HG02885 (cell line): Measurements from ENCODE around the gene CPEB2.
"Not testable (repeated sequence)": the region's sequence is repeated elsewhere in the genome, so short reads cannot be mapped to it uniquely, and the experiment has no call there.

Source experiments
- ATAC-seq: cut with Tn5 transposase; IDR thresholded peaks from one replicate; pipeline ENCODE4 v1.9.1; 2021; ENCODE audit warnings: mild to moderate bottlenecking; ENCODE audit not compliant: unreplicated experiment, poor library complexity

CPEB2 gene

DNA sequence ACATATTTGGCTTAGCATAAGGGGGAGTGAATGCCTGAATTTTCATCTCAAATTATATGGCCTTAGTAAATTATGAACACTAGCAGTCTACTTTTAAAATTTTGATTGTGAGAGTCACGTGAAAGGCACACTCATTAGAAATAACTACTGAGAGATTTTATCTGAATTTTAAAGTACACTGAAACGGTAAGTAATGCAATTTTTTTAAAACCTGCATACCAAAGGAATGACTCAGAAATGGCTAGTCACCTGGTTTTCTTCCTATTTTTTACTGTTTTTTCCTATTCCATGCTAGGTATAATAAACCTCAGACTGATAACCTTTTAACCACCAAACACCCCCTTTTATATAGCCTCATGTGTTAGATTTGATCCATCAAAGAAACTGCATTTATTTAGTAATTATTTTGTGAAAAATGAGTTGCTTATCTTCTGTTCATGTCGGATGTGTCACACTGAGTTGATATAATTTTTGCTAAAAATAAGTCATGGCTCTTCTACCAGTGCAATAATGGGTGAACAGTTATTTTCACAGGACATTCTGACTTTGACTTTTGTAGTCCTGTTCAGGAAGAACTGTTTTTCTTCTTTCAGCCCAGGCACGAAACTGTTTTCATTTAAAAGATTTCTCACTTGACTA, 40.4 kb downstream of the CPEB2 start:
- ATAC-seq: no peak

DNA sequence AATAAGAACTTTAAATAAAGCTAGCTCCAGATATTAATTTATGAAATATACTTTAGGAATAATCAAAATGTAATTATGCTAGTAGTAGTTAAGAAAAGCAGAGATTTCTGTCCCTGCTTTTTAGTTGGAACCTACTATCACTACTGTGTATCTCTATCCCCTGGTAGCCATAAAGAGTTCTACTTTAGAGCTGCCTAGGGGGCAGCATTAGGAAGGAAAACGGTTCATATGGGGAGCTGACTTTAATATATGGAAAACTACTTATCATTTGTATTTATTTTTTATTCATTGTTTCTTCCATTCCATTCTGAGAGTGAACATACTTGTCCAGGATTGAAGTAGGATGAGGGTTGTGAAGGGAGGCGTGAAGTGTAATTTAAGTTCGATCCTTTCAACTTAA, 40.9 kb downstream of the CPEB2 start:
- ATAC-seq: no peak

DNA sequence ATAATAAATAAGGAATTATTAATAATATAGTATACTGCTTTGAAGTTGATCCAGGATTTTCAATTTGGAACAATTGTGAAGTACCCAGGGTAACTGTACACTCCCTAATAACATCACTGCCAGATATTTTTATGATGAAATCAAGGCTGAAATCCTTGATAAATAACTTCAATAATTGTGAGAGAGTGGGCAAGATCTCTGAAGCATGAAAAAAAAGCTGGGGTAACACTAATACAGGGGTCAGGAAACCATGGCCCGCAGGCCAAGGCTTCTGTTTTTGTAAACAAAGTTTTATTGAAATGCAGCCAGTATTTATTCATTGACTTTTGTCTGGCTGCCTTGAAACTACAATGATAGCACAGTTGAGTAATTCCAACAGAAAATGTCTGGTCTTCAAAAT, 41.6 kb downstream of the CPEB2 start:
- ATAC-seq: no peak

DNA sequence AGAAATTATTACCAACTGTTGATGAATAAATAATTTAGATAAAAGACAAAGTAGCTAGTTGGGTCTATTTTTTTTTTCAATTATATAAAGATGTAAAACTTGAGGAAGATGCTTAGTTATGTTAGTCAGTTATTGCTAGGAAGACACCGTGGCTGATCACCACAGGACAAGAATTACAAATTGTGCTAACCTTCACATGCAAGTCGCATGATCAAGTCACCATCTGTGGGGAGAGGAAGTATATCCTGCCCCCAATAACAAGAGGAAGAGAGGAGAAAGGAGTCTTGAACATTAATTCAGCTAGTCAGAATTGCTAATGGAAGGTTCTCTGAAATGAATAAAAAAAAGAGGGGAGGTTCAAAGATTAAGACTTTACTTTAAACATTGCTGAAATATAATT, 52.3 kb downstream of the CPEB2 start:
- ATAC-seq: no peak

DNA sequence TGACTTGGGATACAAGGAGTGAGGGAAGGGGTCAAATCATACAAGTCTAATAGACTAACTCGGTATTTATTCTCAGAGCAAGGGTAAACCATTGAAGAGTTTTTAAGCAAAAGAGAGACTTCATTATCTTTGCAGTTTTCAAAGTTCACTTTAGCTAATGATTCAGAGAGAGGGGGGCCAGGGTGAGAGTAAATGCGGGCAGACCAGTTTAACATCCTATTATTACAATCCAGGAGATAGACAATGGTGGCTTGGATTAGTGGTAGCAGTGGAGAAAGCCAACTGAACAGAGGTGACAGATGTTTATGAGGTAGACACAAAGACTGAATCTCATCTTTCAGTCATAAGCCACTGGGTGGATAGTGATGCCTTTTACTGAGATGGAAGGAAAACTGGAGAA, 57.9 kb downstream of the CPEB2 start:
- ATAC-seq: no peak

DNA sequence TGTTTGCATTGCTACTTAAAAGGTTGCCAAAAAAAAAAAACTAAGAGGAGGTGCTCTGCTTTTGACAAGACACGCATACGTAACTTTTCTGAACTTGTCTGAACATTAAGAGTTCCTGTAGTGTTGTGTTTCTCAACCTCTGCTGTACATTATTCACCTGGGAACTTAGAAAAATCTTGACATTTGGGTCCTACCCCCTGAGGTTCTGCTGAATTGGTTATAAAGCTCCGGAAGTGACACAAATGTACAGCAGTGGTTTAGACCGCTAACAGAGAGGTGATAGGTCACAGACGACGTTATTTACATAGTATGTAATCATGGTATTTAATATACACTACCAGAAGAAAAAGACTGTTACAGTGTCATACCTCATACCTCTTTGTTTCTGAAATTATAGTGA, 61.1 kb downstream of the CPEB2 start:
- ATAC-seq: no peak

DNA sequence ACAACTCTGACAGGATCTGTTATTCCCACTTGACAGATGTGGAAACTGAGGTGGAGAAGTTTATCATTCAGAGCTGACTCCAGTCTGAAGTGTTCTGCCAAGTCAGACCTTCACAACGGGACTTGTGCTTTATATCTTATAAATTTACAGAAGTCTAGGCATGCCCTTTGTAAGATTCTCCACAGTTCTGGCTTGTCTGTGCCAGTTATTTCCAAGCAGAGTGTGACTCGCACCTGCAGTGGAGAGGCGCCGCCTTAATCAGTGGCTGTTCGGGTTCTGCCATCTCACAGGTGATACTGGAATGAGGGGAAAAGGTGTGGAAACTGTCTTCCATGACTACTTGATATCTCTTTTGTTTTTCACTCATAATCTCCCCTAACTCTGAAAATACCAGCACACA, 63.2 kb downstream of the CPEB2 start:
- no peak for ATAC-seq

DNA sequence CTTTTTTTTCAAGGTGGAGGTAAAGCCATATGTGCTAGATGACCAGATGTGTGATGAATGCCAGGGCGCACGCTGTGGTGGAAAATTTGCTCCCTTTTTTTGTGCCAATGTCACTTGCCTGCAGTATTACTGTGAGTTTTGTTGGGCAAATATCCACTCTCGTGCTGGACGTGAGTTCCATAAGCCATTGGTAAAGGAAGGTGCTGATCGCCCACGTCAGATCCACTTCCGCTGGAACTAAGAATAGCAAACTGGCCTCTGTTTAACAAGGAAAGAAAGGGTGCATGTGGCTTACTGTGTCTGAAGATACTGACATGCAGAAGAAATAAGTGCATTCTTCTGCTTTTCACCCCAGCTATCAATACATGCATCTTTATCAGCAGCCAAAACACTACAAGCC, 63.9 kb downstream of the CPEB2 start:
- ATAC-seq: no peak

DNA sequence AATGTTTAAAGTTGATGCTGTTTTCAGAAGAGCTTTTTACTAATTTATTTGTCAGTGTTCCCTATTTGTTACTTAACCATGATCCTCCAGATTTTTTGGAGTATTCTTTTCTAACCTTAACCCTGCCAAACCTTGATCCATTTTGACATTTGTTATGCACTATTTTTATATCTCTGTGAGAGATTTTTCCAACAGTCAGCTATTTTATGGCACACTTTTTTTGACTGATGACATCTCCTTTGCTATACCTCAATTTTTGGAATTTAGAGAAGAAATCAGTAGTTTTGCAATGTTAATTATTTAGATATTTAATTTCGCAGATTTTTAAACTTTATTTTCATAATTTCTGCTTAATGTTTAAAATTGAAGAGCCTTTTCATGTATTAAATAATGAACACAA, 66.0 kb downstream of the CPEB2 start:
- ATAC-seq: no peak

DNA sequence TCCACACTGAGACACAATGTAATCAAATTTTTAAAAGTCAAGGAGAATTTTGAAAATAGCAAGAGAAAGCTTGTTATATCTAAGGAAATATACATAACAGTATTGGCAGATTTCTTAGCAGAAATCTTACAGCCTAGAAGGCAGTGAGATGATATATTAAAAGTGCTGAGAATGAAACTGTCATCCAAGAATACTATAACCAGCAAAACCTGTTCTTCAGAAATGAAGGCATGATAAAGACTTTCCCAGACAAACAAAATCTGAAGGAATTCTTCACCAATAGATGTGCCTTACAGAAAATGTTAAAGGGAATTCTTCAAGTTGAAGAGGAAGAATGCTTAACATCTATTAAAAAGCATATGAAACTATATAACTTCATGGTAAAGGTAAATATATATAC, 73.6 kb downstream of the CPEB2 start:
- no peak for ATAC-seq

DNA sequence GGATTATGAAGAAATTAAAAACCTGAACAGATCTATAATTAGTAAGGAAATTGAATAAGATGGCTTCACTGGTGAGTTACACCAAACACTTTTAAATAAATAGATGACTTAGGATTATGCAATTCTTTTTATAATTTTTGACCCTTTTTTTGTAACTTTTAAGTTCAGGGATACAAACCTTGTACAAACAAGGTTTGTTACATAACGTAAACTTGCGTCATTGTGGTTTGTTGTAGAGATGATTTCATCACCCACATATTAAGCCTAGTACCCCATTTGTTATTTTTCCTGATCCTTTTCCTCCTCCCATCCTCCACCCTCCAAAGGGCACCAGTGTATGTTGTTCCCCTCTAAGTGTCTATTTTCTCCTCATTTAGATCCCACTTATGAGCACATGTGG, 75.7 kb downstream of the CPEB2 start:
- no peak for ATAC-seq

DNA sequence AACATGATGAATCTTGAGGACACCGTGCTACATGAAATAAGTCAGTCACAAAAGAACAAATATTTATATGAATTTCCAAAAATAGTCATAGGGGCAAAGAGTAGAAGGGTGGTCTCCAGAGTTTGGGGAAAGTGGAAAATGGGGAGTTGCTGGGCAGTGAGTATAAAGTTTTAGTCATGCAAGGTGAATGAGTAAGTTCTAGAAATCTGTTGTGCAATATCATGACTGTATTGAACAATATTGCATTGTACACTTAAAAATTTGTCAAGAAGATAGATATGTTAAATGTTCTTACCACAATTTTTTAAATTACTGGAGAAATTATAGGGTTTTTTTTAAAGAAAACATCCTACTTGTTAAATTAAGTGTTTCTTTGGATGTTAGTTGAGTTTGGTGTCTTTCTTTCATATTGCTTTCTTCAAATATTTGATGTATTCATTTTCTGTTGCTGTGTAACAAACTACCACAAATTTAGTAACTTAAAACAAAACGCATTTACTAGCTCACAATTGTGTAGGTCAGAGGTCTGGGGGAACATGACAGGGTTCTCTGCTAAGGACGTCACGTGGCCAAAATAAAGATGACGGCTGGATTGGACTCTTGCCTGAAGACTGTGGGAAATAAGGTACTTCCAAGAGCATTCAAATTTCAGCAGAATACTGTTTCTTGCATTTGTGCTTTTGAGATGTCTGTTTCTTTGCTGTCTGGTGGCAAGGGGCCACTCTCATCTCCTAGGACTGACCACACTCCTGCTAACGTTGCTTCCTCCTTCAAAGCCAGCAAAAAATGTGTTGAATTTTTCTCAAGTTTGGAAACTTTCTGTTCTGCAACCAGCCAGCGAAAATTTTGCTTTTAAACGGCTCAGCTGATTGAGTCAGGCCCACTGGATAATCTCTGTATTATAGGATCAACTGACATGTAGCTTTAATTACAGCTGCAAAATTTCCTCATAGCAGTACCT, 76.7 kb downstream of the CPEB2 start:
- no peak for ATAC-seq

DNA sequence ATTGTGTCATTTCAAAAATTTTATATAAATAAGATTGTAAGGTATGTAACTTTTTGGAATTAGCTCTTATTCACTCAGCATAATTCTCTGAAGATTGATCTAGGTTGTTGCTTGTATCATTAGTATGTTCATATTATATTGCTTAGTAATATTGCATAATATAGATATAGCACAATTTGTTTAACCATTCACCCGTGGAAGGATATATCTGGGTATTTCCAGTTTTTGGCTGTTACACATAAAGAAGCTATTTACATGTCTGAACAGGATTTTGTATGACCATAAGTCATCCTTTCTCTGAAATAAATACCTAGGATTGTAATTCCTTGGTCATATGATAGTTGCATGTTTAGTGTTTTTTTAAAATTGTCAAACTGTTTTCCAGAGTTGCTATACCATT, 82.5 kb downstream of the CPEB2 start:
- no peak for ATAC-seq

DNA sequence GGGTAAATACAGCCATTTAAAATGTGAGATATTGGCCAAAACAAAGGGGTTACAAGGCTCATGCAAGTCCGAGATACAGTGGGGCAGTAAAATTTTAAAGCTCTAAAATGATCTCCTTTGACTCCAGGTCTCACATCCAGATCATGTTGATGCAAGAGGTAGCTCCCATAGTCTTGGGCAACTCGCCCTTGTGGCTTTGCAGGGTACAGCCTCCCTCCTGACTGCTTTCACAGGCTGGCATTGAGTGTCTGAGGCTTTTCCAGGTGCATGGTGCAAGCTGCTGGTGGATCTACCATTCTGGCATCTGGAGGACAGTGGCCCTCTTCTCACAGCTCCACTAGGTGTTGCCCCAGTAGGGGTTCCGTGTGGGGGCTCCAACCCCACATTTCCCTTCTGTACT, 83.5 kb downstream of the CPEB2 start:
- not testable (repeated sequence) for ATAC-seq

DNA sequence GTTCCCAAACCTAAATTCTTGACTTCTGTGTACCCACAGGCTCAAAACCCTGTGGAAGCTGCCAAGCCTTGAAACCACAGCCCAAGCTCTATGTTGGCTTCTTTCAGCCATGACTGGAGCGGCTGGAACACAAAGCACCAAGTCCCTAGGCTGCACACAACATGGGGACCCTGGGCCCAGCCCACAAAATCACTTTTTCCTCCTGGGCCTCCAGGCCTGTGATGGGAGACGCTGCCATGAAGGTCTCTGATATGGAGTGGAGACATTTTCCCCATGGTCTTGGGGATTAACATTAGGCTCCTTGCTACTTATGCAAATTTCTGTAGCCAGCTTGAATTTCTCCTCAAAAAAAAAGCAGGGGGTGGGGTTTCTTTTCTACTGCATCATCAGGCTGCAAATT, 84.0 kb downstream of the CPEB2 start:
- ATAC-seq: not testable (repeated sequence)

DNA sequence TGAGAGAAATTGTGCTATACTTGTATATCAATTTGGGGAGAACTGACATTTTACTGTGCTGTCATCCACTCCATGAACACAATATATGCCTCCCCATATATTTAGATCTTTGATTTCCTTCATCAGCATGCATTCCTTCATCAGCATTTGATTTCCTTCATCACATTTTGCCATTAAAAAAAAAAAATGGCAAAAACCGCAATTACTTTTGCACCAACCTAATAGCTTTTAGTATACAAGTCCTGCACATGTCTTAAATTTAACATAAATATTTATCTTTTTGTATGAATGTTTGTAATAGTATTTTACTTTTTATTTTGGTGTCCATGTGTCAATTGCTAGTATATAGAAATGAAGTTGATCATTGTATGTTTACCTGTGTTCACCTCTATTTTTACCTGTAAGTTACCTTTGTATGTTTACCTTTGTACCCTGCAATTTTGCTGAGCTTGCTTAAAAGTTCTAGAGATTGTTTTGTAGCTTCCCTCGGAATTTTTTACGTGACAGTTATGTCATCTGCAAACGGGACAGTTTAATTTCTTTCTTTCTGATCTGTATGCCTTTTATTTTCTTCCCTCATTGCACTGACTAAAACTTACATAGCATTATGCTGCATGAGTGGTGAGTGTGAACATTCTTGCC, 86.2 kb downstream of the CPEB2 start:
- ATAC-seq: no peak

DNA sequence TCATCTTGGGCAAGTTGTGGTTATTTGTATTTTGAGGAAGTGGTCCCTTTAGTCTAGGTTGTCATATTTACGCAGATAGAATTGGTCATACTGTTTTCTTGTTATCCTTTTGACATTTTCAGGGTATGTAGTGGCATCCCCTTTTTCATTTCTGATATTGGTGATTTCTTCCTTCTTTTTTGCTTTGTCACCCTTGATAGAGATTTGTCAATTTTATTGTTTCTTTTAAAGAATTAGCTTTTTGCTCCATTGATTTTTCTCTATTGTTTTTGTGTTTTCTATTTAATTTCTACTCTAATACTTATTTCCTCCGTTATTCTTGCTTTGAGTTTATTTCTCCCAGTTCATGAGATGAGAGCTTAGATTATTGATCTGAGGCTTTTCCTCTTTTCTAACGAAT, 87.7 kb downstream of the CPEB2 start:
- no peak for ATAC-seq

DNA sequence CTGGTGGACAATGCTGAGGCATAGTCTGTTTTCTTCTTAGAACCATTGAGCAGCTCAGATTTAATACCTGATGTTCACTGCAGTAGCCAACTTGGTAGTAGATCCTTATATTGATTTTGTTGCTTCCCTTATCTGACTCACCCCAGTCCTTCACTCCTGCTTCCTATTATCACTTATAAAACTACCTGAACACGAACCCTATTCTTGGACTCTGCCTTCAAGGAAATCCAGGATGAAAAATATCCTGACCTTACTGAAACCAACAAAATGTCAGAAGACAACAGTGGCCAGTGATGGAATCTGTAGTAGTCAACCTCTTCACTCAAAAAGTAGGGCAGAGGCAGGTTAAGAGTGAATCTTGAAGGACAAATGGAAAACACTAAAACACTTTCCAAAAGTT, 98.1 kb downstream of the CPEB2 start:
- no peak for ATAC-seq

DNA sequence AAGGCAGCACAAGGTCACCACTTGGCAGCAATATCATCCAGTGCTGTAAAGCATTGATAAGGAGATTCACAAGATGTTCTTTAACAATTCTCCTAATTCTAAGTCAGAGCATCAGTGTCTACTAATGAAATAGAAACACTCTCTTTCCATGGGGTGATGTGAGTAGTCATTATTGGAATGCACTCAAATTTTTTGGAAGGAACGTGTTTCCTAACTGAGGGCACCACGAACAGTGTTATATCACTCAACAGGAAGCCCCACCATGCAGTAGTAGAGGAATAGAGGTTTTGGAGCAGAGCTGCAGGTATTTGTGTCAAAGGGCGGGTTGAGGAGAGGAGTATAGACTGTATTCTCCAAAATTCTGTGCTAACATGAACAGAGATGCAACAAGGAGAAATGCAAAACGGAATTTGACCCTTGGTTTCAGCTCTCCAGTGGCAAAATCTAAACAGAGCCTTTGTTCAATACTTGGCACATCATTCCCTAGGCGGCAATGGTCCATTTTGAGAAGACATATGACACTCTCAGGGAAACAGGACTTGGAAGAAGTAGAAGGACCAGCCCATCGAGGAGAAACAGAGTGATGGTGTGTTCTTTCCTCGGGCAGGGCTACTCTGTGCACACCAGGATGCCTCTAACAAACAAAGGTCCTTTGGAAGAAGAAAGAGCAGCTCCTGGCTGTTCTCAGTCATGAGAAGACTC, 98.9 kb downstream of the CPEB2 start:
- no peak for ATAC-seq

DNA sequence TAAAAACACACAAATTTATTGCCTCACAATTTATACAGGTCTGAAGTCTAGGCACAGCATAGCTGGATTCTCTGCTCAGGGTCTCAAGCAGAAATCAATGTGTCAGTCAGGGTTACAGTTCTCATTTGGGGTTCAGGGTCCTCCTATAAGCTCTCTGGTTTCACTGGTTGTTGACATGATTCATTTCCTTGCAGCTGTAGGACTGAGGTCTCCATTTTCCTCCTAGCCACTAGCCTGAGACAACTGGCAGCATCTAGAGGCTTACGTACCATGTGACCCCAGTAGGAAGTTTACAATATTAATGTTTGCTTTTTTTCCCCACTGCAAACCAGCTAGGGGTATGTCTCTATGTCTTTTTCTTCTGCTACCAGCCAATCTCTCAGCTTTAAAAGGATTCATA, 102.5 kb downstream of the CPEB2 start:
- no peak for ATAC-seq

DNA sequence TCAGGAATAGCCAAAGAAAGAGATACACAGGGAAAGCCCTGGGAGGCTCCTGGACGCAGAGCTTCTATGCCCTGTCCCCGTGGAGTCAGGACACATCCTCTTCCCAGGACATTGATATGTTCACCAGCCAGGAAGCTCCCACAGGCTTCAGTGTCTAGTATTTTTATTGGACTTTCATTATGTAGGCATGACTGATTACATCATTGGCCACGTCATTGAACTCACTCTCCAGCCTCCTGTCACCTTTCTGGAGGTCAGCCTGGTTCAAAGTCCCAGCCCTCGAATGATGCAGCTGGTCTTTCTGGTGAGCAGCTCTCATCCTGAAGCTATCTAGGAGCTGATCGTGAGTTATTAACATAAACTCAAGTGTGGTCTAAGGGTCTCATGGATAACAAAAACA, 104.1 kb downstream of the CPEB2 start:
- ATAC-seq: no peak
